ENCODE results near the gene KLHDC3. TPM values are rescaled to one million over a fixed set of nuclear protein-coding genes. Genes with fewer than 3 reads are reported as not detected.

Gene KLHDC3
- total and polyA plus RNA-seq, 2 of the 8 experiments (the other 6 are each of a cell fraction or from before 2014, with no cell fraction given), result 181 to 203 TPM

- Histone ChIP-seq H4K20me1 (replicated peaks in 1 of 2; ENCODE audit: control insufficient read depth in 1 of 2, insufficient read depth in 2 of 2, low read length in 2 of 2) (peaks cover 0 to 2% of the 10 kb centered on the region in 2 experiments), H2BK20ac (ENCODE audit: low read length) (no peak overlapping the region), H3K14ac (ENCODE audit: insufficient read length) (no peak overlapping the region), H3K9ac (replicated peaks in 1 of 4; ENCODE audit: extremely low read depth in 1 of 4, low read depth in 3 of 4, low read length in 3 of 4) (no peak overlapping the region), H3K27me3 (replicated peaks in 1 of 4; ENCODE audit: control insufficient read depth in 3 of 4, extremely low read depth in 1 of 4, insufficient read depth in 3 of 4, low read length in 3 of 4) (no peaks in the 10 kb centered on the region), H3K9me3 (ENCODE audit: insufficient read depth in 2 of 2, low read depth in 1 of 2, low read length in 1 of 2) (no peaks in the 10 kb centered on the region), H3K4me1 (replicated peaks in 1 of 4; ENCODE audit: control insufficient read depth in 3 of 4, insufficient read depth in 4 of 4, low read length in 3 of 4) (peaks cover 0 to 3% (median 0%) of the 10 kb centered on the region in 4 experiments; a peak in 2 of 7 replicates), H4K91ac (replicated peaks; ENCODE audit: insufficient read length, low read length) (no peak overlapping the region), H2BK12ac (ENCODE audit: low read depth, low read length) (0 out of 2 replicates have a peak overlapping the region, but pooled peaks have one; percentile 11), H2BK15ac (ENCODE audit: low read length) (no peak overlapping the region), H3K56ac (replicated peaks; ENCODE audit: insufficient read length, low read depth, low read length) (no peak overlapping the region), H3K4ac (replicated peaks; ENCODE audit: insufficient read length, low read depth, low read length) (no peak overlapping the region), H3K23me2 (ENCODE audit: low read depth, low read length) (no peaks in the 10 kb centered on the region), H2BK5ac (ENCODE audit: low read depth, low read length) (peak overlapping the region; percentile 35; the same call in 1 of the 2 replicates), H2BK120ac (replicated peaks; ENCODE audit: low read depth, low read length) (no peak overlapping the region), H3K27ac (ENCODE audit: low read depth, low read length) (0 out of 2 replicates have a peak overlapping the region, but pooled peaks have one; percentile 19), H3K4me2 (ENCODE audit: insufficient read depth in 1 of 2, low read depth in 2 of 2, low read length in 2 of 2) (no peak overlapping the region), H3K36me3 (ENCODE audit: control insufficient read depth in 2 of 4, insufficient read depth in 4 of 4, low read length in 3 of 4) (no peaks in the 10 kb centered on the region; a peak in 1 of 8 replicates), H2AFZ (ENCODE audit: low read length) (no peak overlapping the region), H3K79me1 (ENCODE audit: low read depth, low read length) (no peaks in the 10 kb centered on the region; the same call in none of the 2 replicates), H4K8ac (ENCODE audit: extremely low read depth, insufficient read depth, low read length) (no peak overlapping the region), H3K79me2 (ENCODE audit: control insufficient read depth in 1 of 2, insufficient read depth in 2 of 2, low read length in 2 of 2) (no peaks in the 10 kb centered on the region), H4K5ac (ENCODE audit: insufficient read length, low read depth, low read length) (no peak overlapping the region), H3K23ac (ENCODE audit: insufficient read length) (no peak overlapping the region), H2AK5ac (ENCODE audit: low read depth, low read length) (no peak overlapping the region), H3K18ac (ENCODE audit: extremely low read depth, low read length) (no peak overlapping the region), H3K4me3 (ENCODE audit: extremely low read depth in 1 of 4, insufficient read depth in 2 of 4, low read depth in 3 of 4, low read length in 4 of 4) (no peak overlapping the region)
- WGBS, 2 experiments (ENCODE audit: extremely low coverage in 1 of 2, insufficient coverage in 1 of 2, insufficient read length in 1 of 2, insufficient replicate concordance in 2 of 2, low coverage in 1 of 2, low lambda C conversion rate in 2 of 2, missing lambda C conversion rate in 1 of 2), result 85% methylated on average over 4 of the region's 4 CpGs; no CpG with 5 or more reads in 1 of the 2 experiments
- CTCF ChIA-PET (ENCODE audit: partially characterized antibody), result interaction anchor here (0.5 to 4.2 kb wide), 11 partner anchors 8 to 1123 kb away, joined by 3 to 11 read pairs (median 4); partner anchors contain the start of genes KLHDC3, MEA1 and PEX6
- POLR2A ChIA-PET (ENCODE audit: partially characterized antibody), result interaction anchor here (0.6 to 5.9 kb wide), 4 partner anchors 8 to 83 kb away, joined by 3 to 29 read pairs (median 7); partner anchors contain the start of genes CUL7, PEX6 and PPP2R5D
- no peak for FAIRE-seq
- no peak for DNase-seq (ENCODE audit: low read depth in 1 of 2, low spot score in 2 of 2)
- TF ChIP-seq RFX5 (IDR thresholded peaks at IDR 0.05; ENCODE audit: borderline replicate concordance, low read depth, low read length), result no peak
- no peak for TF ChIP-seq EZH2 (IDR thresholded peaks at IDR 0.05; ENCODE audit: low read depth, low read length, severe bottlenecking)
- TF ChIP-seq PHF8 (conservative IDR thresholded peaks at IDR 0.05; ENCODE audit: low read depth, low read length), result no peak
These were observed 43.0 kb upstream of the KLHDC3 start for GRCh38 chr6:42970871-42971612.

Measured in H1 (cell line).